Glomerular visceral epithelial cell (primary cell): ENCODE measurements around the gene AMDHD2.

ENCODE experiments used
- DNase-seq: peaks from one replicate; pipeline ENCODE4 v3.0.0-alpha.2; 2016; ENCODE audit errors: extremely low spot score

Gene AMDHD2

DNA sequence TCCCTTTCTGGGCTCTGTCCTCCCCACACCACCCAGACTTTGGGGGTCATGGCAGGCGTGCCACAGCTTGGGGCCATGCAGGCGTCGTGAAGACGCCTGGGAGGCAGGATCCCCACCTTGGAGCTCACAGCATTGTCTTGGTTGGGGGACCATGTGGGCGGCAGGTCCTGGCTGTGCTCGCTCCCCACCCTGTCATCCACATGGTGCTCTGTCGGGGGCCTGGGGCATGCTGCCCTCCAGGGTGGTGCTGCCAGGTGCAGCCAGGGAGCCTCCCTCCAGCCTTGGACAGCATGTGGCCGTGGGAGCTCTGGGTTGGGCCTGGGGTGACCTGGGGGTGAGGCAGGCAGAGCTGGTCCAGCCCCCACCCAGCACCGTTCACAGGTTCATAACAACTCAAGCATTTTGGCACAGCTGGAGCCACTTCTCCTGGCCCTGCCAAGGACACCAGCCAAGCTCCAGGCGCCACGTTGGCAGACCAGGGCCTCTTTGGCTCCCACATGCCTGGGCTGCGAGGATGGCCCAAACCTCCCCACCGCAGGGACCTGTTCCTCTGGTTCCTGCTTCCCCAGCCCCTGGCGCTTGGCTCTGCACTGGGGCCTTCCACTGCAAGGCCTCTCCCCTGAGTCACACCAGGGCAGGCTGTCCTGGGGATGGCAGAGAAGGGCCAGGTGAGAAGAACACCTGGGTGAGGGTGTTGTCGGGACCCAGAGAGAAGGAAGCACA, 21.5 kb upstream of the AMDHD2 start:
- DNase-seq, result no peak

DNA sequence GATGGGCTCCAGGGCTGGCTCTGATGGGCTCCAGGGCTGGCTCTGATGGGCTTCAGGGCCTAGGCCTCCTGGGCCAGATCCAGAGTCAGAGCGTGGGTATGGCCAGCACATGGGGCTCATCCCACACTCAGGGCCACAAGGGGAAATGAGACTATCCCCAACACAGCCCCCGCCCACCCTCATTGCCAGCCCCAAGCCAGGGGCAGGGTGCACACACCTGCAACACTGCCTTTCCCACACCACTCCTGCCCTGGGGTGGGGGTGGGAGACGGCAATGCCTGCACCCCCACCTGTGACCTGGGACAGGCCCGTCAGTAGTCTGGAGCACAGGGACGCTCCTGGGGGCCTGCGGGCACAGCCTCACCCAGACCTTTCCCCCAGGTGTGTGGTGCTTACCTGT, 20.7 kb upstream of the AMDHD2 start:
- DNase-seq, result no peak

DNA sequence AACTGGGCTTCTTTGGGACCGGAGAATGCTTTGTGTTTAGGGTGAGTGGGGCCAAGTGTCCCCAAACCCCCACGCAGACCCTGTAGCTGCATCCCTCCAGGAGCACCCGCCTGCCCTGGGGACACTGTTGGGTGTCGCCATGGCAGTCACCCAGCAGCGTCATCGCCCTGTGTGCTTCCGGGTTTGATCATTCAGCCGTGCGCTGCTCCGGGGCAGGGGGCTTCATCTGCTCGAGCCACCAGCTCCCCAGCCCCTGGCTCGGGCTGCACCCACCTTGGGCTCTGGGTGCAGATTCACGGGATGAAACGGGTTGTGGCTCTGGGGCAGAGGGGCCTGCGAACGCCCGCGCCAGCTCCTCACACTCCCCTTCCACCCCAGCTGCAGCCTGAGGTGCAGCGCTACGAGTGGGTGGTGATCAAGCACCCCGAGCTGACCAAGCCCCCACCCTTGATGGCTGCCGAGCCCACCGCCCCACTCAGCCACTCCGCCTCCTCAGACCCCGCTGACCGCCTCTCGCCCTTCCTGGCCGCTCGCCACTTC, 20.2 kb upstream of the AMDHD2 start:
- DNase-seq, result no peak

DNA sequence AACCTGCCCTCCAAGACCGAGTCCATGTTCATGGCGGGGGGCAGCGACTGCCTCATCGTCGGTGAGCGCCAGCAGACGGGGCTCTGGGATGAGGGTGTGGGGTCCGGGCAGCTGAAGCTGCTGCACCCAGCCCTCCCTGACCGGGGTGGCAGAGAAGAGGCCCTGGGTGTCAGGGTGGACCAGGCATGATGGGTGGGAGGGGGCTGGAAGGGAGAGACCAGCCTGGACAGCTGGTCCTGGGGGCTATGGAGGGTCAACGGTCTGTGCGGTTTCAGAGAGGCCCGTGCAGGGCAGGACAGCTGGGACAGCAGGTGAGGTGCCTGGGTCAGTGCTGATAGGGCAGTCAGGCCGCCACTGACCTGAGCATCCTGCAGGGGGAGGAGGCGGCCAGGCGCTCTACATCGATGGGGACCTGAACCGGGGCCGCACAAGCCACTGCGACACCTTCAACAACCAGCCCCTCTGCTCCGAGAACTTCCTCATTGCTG, 19.7 kb upstream of the AMDHD2 start:
- DNase-seq, result no peak

DNA sequence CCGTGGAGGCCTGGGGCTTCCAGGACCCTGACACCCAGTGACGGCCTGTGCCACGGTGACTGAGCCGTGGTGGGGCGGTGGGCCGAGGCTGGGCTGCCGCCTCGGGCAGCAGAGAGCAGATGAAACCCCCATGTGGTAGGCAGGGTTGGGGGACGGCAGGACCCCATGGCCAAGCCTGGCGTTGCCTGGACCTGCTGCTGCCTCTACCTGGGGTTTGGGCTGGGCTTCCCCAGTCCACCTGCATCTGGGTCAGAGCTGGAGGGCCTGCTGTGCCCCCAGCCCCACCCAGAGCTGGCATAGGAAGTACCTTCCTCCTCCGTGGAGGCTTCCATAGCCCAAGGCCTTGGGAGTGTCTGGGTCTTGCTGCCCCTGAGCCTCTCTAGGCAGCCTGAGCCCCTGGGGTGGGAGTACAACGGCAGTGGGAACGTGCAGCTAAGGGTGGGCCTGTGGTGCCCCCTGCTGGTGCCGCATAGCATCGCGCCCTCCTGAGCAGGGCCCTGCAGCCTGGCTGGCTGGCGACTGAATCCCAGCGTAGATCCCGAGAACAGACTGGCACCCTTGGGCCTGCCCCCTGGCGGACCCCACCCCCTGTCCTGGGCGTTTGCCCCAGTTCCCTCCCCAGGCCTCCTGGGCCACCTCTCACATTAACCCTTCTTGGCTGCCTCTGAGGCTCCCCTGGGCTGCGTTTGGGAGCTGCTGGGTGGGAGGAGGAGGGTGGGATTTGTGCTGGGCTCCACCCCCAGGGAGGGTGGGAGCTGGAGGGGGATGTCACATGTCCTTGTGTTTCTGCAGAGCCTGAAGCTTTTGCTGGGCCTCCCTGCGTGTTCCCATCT, 19.0 kb upstream of the AMDHD2 start:
- DNase-seq, result peak; percentile 83

DNA sequence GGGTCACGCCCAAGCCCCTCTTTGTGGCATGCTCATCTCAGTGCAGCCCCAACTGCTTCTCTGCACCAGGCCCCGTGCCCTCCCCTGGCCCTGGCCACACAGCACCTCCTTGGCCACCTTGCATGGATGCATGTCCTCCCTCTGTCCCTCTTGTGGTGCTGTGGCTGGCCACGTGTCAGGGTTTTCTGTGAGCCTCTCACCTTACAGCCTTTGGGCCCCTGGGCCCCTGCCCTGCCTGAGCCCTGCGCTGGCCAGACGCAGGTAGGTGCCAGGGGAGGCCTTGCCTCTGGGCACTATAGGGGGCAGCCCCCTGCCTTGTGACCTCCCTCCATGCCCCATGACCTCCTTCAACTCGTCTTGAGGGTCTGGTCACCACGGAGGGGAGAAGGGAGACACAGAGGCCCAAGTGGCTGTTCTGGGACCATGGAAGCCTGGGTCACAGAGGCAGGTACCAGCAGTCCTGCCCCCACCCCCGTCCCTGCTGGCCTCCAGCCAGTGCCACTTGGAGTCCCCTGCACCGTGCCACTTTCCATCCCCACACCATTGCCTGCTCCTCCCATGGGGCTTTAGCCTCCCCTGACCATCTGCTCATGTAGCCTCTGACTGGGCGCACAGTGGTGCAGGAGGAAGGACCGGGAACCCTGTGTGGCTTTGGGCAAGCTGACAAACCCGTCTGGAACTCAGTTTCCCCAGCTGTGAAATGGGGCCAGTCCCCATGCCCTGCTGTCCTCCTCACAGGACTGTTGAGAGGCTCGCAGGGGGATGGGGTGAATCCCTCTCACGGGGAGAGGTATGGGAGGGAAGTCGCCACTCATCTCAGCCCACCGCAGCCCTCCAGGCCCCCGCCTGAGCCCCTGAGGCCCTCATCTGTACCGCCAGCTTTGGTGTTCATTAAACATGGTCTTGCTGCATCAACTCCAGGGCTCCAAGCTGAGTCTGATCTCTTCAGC, 17.9 kb upstream of the AMDHD2 start:
- DNase-seq, result no peak

DNA sequence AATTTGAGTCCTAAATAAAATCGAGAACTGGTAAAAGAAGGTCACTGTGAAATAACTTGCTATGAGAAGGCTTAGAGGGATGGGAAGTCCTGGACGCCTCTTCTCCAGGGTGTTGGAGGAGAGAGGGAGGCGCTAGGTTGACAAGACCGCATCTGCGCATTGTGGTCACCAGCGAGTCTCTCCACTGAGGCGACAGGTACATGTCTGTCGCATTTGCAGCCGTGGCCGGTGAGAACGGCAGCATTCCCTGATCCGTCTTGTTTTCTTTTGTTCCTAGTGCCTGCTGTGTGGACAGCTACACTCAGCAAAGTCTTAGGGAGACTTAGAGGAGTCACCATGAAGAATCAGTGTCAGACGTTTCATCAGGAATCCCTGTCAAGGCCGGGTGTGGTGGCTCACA, 14.5 kb upstream of the AMDHD2 start:
- DNase-seq, result no peak

DNA sequence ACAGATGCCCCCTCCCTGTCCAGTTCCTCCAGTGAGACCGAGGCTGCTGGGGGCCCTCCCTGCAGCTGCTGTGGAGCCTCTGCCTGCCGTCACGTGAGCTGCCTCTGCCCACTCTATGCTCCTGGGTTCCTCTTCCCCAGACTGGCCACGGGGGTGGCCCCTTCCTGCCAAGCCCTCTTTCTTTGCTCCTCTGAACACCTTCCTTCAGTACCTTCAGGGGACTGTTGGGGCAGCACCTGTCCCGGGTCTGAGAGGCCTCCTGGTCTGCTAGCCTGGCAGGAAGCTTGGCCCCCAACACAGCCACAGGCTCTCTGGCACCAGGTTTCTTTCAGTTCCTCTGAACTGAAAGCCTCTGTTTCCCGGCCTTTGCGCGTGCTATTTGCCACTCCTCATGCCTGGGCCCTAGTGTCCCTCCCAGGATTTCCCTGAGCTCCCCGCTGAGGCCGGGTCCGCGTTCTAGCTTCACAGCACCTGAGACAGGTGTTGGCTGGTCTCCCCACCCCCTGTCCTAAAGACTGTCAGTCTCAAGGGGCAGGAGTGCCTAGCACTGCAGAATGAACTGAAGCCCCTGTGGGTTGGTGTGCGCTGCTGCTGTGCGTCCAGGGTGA, 13.0 kb upstream of the AMDHD2 start:
- no peak for DNase-seq

DNA sequence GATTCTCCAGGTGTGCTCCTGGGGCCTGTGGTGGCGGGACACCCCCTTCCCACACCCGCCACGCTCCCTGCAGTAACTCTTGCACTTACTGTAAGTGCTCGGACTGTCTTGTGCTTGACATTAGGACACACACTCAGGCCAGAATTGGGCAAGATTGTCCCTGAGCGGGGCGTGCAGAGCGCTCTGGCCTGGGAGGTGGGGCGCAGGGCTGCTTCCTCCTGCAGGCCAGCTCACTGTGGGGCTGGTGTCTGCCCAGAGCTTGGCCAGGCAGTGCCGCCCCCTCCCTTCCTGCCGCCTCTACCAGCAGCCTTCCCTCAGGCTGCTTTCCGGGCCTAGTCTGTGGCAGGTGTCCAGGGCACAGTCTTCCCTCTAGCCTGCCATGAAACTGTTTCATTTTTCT, 12.5 kb upstream of the AMDHD2 start:
- DNase-seq, result no peak

DNA sequence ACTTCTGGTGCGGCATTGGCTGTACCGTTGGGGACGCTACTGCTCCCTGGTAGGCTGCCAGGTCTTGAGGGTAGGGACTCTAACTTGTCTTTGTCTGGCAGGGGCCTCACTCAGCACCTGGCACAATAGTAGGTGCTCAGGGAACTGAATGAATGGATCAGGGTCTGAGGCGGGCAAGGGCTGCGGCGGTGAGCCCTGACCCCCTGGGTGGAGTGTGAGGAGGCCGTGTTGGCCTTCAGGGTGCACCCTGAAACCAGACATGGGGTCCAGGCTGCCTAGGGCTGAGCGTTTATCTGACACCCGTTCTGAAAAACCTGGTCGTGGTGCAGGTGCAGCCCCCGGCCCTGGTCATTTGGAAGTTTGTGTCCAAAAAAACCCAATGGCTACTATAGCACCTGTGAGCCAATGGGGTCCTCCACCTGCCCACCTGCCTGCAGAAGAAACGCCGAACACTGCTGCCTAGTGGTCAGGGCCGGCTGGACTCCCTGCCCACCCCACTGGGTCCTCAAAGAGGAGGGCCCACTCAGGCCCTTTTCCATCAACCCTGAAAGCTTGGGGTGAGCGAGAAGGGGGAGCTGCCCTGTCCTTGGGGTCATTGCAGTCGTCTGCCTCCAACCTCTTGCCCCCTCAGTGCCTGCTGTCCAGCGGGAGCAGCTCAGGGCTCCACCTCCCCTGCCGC, 11.3 kb upstream of the AMDHD2 start:
- no peak for DNase-seq

DNA sequence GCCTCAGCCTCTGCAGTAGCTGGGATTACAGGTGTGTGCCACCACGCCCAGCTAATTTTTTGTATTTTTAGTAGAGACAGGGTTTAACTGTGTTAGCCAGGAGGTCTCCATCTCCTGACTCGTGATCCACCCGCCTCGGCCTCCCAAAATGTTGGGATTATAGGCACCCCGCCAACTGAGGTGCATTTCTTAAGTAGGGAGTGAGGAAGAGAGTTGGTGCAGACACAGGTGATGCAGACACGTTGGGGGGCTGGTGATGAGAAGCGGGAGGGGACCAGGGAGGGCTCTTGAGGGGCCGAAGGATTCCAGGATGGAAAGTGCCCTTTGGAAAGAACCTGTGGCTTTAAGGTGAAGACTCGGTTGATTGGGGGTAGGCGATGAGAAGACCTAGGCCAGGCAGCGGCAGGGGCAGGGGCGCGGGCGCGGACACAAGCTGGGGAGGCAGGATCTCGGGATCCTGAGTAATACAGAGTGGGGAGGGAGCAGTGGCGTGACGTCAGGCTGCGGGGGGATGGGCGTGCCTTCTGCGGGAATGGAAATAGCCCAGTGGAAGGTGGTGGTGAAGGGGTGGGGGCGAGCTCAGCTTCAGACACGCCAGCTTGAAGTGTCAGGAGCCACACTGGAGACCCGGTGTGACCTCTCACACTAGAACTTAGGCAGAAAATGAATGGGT, 8.9 kb upstream of the AMDHD2 start:
- peak; percentile 32 for DNase-seq

DNA sequence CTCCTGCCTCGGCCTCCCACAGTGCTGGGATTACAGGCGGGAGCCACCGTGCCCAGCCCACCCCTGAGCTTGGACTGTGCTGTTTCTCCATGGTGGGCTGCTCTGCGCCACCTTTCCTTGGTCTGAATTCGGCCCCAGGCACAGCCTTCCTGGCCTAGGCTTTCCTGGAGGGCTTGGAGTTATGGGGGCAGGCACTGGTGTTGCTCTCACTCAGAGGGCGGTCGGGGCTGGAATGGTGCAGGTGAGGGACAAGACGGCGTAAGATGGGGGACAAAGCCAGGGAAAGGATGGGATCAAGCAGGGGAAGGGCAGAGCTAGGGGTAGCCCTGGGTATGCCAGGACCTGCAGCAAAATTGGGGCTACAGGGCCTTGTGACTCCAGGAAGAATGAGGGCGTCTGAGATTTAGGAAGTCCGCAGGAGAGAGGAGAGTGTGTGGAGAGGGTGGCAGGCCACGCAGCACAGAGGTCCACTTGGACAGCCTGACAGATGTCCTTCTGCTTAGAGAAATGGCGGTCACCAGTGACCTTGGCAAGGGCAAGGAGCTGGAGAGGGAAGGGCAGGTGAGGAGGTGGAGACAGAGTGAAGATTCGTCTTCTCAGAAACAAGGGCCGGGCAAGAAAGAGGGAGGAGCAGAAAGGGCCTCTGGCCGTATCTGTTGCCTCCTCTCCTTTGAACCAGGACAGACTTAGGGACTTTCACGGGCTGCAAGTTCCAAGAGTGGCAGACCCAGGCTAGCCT, 8.0 kb upstream of the AMDHD2 start:
- no peak for DNase-seq

DNA sequence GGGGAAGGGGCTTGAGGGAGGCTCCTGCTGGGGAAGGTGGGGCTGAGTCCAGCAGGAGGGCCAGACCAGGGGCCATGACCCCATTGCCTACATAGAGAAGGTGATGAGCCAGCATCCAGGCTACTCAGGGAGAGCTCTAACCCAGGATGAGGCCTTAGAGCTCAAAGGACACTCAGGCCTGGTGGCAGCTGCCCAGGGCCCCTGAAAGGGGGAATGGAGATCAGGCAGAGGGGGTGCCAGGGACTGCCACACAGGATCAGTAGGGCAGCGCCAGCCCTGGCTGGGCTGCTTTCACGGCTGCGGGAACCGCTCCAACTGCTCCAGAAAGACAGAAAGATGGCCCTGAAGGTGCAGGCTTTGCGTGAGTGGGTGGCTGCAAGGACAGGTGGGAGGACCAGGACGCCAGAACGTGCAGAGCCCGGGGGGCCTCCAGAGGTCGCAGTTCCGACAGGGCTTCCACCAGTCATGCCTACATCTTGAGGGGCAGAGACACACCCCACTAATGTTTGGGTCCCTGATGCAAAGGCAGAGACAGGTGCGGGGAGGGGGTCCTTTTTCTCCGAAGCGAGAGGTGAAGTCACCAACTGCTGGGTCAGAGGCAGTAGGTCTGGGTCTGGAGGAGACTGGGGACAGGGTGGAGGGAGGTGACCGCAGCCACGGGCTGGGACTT, 7.3 kb upstream of the AMDHD2 start:
- no peak for DNase-seq

DNA sequence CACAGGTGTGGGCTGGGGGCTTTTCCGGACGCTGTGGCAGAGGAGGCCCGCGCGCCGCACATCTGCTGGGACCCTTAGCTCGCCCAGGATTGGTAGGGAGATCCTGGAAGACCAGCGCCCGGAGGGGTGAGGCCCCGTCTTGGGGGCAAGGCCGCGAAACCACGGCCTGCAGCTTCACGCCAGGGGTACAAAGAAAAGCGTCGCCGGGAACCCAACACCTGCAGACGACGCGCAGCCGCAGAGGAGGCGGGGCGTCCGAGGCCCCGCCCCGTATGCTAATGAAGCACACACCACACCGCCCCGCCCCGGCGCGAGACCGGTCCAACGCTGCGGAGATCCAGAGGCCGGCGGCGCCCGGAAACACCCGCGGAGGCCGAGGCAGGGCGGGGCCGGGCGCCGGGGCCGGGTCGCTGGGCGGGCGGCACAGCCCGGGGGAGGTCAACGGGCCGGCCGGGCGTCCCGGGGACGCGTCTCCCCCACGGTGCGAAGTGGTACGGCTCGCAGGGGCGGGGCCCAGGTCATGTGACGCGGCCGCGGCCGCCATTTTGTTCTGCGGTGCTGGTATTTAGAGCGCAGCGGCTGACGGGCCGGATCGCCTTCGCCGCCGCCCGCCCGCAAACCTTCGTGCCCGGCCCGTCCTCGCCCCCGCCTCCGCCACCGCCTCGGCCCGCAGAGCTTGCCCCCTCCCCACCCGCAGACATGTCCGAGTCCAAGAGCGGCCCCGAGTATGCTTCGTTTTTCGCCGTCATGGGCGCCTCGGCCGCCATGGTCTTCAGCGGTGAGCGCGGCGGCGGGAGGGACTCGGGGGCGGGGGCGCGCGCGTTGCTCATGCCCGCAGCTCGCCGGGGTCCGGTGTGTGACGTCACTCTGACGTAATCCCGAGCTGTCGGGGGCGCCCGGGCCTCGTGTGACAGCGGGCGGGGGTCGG, 6.5 kb upstream of the AMDHD2 start, which contains the start of gene ATP6V0C:
Gene ATP6V0C (plus strand): TSS at position 548 of the 928 bp plus-strand sequence. CDS start 152 bp downstream, at position 700.
- DNase-seq, result peak; percentile 91

DNA sequence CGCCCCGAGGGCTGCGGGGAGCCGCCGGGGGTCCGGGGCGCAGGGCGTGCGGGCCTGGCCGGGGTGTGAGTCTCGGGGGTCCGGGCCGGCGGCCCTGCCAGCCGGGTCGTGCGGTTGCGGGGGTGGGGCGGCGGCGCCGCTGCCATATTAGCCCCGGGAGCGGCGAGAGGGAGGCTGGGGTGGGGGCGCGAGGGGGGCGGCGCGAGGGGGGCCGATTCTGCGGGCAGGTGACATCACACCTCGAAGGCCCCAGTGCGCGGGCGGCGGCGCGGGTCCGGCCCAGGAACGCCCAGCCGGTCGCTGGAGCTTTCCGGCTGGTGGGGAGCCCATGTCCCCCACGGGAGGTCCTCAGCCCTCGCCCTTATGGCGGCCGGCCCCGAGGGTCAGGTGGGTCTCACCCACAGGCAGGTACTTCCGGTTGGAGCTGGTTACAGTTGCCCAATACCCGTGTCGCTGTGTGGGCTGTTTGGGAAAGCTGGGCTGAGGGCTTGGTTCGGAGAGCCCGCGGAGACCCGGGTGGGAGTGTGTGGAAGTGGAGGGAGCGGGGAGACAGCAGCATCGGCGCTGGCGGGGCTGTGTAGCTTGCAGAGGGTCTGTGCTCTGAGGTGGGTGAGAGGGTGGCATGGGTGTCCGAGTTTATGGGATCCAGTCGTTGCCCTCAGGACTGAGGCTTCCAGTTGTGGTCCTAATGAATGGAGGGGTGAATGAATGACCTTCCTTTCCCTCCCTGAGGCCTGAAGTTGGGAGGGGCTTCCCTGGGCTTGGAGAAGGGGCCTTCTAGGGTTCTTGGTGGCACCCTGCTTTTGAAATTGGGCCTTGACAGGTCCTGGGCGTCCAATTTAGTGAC, 5.6 kb upstream of the AMDHD2 start:
- no peak for DNase-seq

DNA sequence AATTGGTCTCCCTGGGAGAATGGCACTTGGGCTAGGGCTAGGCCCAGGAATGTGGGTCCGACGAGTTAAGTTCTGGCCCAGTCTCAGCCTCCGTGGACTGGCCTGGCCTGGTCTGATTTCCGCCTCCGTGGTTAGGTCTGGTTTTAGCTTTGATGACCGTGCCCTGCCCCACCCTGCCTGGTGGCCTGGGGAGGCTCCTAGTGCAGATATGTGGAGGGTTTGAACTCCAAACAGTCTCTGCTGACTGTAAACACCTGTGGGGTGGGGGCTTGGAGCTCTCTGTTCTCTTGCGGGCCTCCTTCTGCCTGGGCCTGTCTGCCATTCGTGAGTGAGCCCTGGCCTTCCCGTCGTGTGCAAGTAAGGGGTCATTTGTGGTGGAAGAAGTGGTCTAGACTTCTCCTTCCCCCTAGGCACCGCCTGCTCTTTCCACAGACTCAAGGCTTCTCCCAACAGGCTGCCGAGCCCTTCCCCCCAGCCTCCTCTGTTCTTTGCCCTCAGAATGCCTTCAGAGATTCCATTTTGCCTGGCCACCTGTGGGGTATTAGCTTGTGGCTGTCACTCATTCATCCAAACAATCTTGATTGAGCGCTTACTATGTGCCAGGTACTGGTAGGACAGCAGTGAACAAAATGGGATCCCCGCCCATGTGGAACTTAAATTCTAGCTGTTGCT, 4.9 kb upstream of the AMDHD2 start:
- DNase-seq, result no peak
